GM19043 (cell line): ENCODE results near the gene OR10H3.
"Not testable (repeated sequence)": the region's sequence is repeated elsewhere in the genome, so short reads cannot be mapped to it uniquely, and the experiment has no call there.

Experiments
- ATAC-seq: cut with Tn5 transposase; IDR thresholded peaks from one replicate; pipeline ENCODE4 v1.9.1; 2021; ENCODE audit warnings: low read depth; ENCODE audit not compliant: unreplicated experiment

OR10H3 gene

GRCh38 chr19:15737722-15738121 lies at the start of gene OR10H3:
Gene OR10H3 (plus strand): TSS chr19:15737985. CDS start chr19:15741393, 3,408 bp downstream.
- no peak for ATAC-seq

- ATAC-seq = no peak
These were observed 41.1 kb upstream of the OR10H3 start for GRCh38 chr19:15696654-15697194.

- ATAC-seq = no peak
These were observed 35.8 kb upstream of the OR10H3 start for GRCh38 chr19:15701757-15702533.

- ATAC-seq = no peak
These were observed 35.3 kb upstream of the OR10H3 start for GRCh38 chr19:15702534-15702930.

- ATAC-seq = no peak
These were observed 23.1 kb upstream of the OR10H3 start for GRCh38 chr19:15714638-15715037.

GRCh38 chr19:15715642-15716041 lies 22.1 kb upstream of the OR10H3 start:
- no peak for ATAC-seq

GRCh38 chr19:15717809-15718208 lies 20.0 kb upstream of the OR10H3 start:
- no peak for ATAC-seq

- ATAC-seq = no peak
These were observed 16.5 kb upstream of the OR10H3 start for GRCh38 chr19:15721268-15721667.

- no peak for ATAC-seq
These were observed 14.8 kb upstream of the OR10H3 start for GRCh38 chr19:15722956-15723355.

GRCh38 chr19:15727724-15728123 lies 10.1 kb upstream of the OR10H3 start, which contains the start of gene OR10H2:
Gene OR10H2 (plus strand): TSS chr19:15728024. CDS start chr19:15728044, 20 bp downstream.
- ATAC-seq = no peak

- no peak for ATAC-seq
These were observed 7.2 kb upstream of the OR10H3 start for GRCh38 chr19:15730538-15730937.

GRCh38 chr19:15732388-15732787 lies 5.4 kb upstream of the OR10H3 start:
- ATAC-seq = no peak

- ATAC-seq = no peak
These were observed 3.9 kb upstream of the OR10H3 start for GRCh38 chr19:15733895-15734294.

GRCh38 chr19:15740785-15741184 lies 3.0 kb downstream of the OR10H3 start:
- no peak for ATAC-seq

- no peak for ATAC-seq
These were observed 10.5 kb downstream of the OR10H3 start for GRCh38 chr19:15748239-15748638.

GRCh38 chr19:15758379-15758778 lies 20.6 kb downstream of the OR10H3 start:
- ATAC-seq = no peak

- ATAC-seq = no peak
These were observed 22.3 kb downstream of the OR10H3 start for GRCh38 chr19:15759962-15760565.

GRCh38 chr19:15769586-15769985 lies 31.8 kb downstream of the OR10H3 start:
- no peak for ATAC-seq

- not testable (repeated sequence) for ATAC-seq
These were observed 36.4 kb downstream of the OR10H3 start for GRCh38 chr19:15774159-15774558.

GRCh38 chr19:15775249-15775648 lies 37.5 kb downstream of the OR10H3 start:
- no peak for ATAC-seq

- no peak for ATAC-seq
These were observed 38.5 kb downstream of the OR10H3 start for GRCh38 chr19:15776264-15776663.
